ENCODE results near the gene DNAAF3.

DNAAF3 gene

GRCh38 chr19:55186080-55186479, 19.7 kb upstream of the DNAAF3 start:
- TF ChIP-seq GATA3 (IDR thresholded peaks at IDR 0.05; ENCODE audit: low read depth, low read length) (no peak), GATA2 (IDR thresholded peaks at IDR 0.05; ENCODE audit: low read depth, low read length) (no peak)

- TF ChIP-seq GATA3 (IDR thresholded peaks at IDR 0.05; ENCODE audit: low read depth, low read length), result no peak
- TF ChIP-seq GATA2 (IDR thresholded peaks at IDR 0.05; ENCODE audit: low read depth, low read length), result no peak
Measured at GRCh38 chr19:55181740-55182139, 15.3 kb upstream of the DNAAF3 start.

- TF ChIP-seq GATA3 (IDR thresholded peaks at IDR 0.05; ENCODE audit: low read depth, low read length) (no peak), GATA2 (IDR thresholded peaks at IDR 0.05; ENCODE audit: low read depth, low read length) (peak; percentile 85)
Measured at GRCh38 chr19:55179606-55180484, 13.4 kb upstream of the DNAAF3 start, which contains the start of gene SYT5. Gene SYT5, minus strand, starts transcription at chr19:55180289. Its CDS starts 1,248 bp downstream, at chr19:55179041.

- TF ChIP-seq GATA2 (IDR thresholded peaks at IDR 0.05; ENCODE audit: low read depth, low read length) (peak; percentile 46; the same call in 1 of the 2 replicates), GATA3 (IDR thresholded peaks at IDR 0.05; ENCODE audit: low read depth, low read length) (no peak)
Measured at GRCh38 chr19:55178781-55179599, 12.6 kb upstream of the DNAAF3 start.

- TF ChIP-seq GATA2 (IDR thresholded peaks at IDR 0.05; ENCODE audit: low read depth, low read length) (no peak), GATA3 (IDR thresholded peaks at IDR 0.05; ENCODE audit: low read depth, low read length) (no peak)
Measured at GRCh38 chr19:55176076-55176475, 9.7 kb upstream of the DNAAF3 start.

GRCh38 chr19:55175117-55175867, 8.9 kb upstream of the DNAAF3 start:
- TF ChIP-seq GATA3 (IDR thresholded peaks at IDR 0.05; ENCODE audit: low read depth, low read length), result no peak
- no peak for TF ChIP-seq GATA2 (IDR thresholded peaks at IDR 0.05; ENCODE audit: low read depth, low read length)

- TF ChIP-seq GATA3 (IDR thresholded peaks at IDR 0.05; ENCODE audit: low read depth, low read length) (no peak), GATA2 (IDR thresholded peaks at IDR 0.05; ENCODE audit: low read depth, low read length) (no peak)
Measured at GRCh38 chr19:55174425-55175116, 8.2 kb upstream of the DNAAF3 start.

- TF ChIP-seq GATA3 (IDR thresholded peaks at IDR 0.05; ENCODE audit: low read depth, low read length), result no peak
- no peak for TF ChIP-seq GATA2 (IDR thresholded peaks at IDR 0.05; ENCODE audit: low read depth, low read length)
Measured at GRCh38 chr19:55173714-55174409, 7.4 kb upstream of the DNAAF3 start.

- no peak for TF ChIP-seq GATA3 (IDR thresholded peaks at IDR 0.05; ENCODE audit: low read depth, low read length)
- TF ChIP-seq GATA2 (IDR thresholded peaks at IDR 0.05; ENCODE audit: low read depth, low read length), result no peak
Measured at GRCh38 chr19:55173186-55173713, 6.8 kb upstream of the DNAAF3 start.

GRCh38 chr19:55172741-55173140, 6.3 kb upstream of the DNAAF3 start:
- TF ChIP-seq GATA2 (IDR thresholded peaks at IDR 0.05; ENCODE audit: low read depth, low read length) (no peak), GATA3 (IDR thresholded peaks at IDR 0.05; ENCODE audit: low read depth, low read length) (no peak)

GRCh38 chr19:55171440-55171839, 5.0 kb upstream of the DNAAF3 start:
- TF ChIP-seq GATA2 (IDR thresholded peaks at IDR 0.05; ENCODE audit: low read depth, low read length), result no peak
- no peak for TF ChIP-seq GATA3 (IDR thresholded peaks at IDR 0.05; ENCODE audit: low read depth, low read length)

GRCh38 chr19:55169136-55169535, 2.7 kb upstream of the DNAAF3 start:
- TF ChIP-seq GATA3 (IDR thresholded peaks at IDR 0.05; ENCODE audit: low read depth, low read length) (no peak), GATA2 (IDR thresholded peaks at IDR 0.05; ENCODE audit: low read depth, low read length) (no peak)

All from SH-SY5Y (cell line).